ENCODE results near the gene IKBKE. TPM values are rescaled to one million over a fixed set of nuclear protein-coding genes. Genes with fewer than 3 reads are reported as not detected.

Gene IKBKE
- 4.4 and 7.4 TPM in 2 replicates for total RNA-seq

DNA sequence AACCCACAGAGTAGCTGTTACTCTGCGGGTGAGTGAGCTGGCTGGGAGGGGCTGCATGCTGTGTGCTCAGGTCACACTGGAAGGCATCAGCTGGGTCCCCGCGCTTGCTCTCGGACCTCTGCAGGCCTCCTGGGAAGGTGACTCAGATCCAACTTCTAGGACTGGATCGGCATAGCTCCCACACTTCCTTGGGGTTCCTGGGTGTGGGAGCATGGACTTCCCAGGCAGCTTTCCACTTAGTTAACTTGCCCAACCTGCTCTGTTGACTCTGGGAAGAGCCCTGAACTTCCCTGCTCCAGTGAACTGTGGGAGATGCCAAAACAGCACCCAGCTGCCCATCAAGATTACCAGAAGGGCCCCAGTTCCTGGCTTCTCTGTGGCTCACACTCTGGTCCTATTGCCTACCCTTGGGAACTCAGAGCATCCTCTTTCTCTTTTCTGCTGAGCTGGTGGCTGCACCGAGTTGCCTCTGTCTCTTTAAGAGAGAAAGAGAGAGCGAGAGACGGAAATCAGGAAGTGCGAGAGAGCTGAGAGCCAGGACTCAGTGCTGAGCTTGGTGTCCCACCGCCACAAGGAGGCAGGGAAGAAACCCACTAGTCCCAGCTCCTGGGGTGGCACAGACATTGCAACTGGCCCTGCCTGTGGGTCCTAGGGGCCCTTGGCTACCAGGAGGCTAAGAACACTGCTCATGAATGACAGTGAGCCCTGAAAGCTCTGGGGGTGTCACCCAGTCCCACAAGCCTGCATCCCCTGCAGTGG lies at the start of gene IKBKE:
IKBKE (plus strand) TSS at position 544 of the 759 bp plus-strand sequence. CDS start 2,752 bp downstream, outside the sequence.

DNA sequence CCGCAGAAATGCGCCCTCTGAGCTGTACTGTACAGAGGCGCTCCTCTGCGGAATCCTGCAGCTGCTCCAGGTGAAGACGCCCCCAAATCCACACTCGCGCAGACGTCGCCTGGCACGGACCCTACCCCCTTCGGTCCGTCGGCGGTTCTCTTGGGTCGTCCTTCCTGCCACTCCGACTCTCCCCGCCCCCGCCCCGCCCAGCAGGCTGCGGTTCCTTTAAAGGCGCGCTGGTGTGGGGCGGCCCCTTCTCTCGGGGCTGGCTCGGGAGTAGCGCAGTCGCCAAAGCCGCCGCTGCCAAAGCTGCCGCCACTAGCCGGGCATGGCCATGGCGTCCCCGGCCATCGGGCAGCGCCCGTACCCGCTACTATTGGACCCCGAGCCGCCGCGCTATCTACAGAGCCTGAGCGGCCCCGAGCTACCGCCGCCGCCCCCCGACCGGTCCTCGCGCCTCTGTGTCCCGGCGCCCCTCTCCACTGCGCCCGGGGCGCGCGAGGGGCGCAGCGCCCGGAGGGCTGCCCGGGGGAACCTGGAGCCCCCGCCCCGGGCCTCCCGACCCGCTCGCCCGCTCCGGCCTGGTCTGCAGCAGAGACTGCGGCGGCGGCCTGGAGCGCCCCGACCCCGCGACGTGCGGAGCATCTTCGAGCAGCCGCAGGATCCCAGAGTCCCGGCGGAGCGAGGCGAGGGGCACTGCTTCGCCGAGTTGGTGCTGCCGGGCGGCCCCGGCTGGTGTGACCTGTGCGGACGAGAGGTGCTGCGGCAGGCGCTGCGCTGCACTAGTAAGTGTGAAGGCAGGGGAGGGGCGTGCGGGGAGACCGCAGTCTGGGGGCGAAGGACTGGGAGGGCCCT lies 37.2 kb downstream of the IKBKE start, which contains the start of gene RASSF5:
RASSF5 (plus strand) TSS at position 248 of the 846 bp plus-strand sequence; CDS start at position 320, 72 bp downstream.

Other genes with a start within 250 kb of the IKBKE start
- 4.2 and 8.2 TPM in 2 replicates for gene RASSF5, start 37.1 kb downstream of the IKBKE start, total RNA-seq
- gene EIF2D, start 142.0 kb downstream of the IKBKE start, total RNA-seq, result 38.3 and 44.7 TPM in 2 replicates
- gene DYRK3, start 165.1 kb downstream of the IKBKE start, total RNA-seq, result 9.9 and 10.8 TPM in 2 replicates
- gene MAPKAPK2, start 214.4 kb downstream of the IKBKE start, total RNA-seq, result 39.9 and 42.4 TPM in 2 replicates